Fibroblast of pulmonary artery (primary cell): ENCODE data around the gene RFX7.

ENCODE experiments used
- DNase-seq: peaks from one replicate; pipeline ENCODE4 v3.0.0-alpha.2; 2010; ENCODE audit warnings: low read depth
- H3K4me3 ChIP-seq: replicated peaks from 2 replicates; pipeline ENCODE4 v1.5.1; 2011; ENCODE audit warnings: low read depth, mild to moderate bottlenecking, control low read depth, low read length, moderate library complexity
- CTCF ChIP-seq: IDR thresholded peaks from 2 replicates; pipeline ENCODE4 v1.5.1; 2011; ENCODE audit warnings: mild to moderate bottlenecking, control low read depth, low read length, inconsistent platforms; ENCODE audit errors: missing control alignments

RFX7 gene

DNA sequence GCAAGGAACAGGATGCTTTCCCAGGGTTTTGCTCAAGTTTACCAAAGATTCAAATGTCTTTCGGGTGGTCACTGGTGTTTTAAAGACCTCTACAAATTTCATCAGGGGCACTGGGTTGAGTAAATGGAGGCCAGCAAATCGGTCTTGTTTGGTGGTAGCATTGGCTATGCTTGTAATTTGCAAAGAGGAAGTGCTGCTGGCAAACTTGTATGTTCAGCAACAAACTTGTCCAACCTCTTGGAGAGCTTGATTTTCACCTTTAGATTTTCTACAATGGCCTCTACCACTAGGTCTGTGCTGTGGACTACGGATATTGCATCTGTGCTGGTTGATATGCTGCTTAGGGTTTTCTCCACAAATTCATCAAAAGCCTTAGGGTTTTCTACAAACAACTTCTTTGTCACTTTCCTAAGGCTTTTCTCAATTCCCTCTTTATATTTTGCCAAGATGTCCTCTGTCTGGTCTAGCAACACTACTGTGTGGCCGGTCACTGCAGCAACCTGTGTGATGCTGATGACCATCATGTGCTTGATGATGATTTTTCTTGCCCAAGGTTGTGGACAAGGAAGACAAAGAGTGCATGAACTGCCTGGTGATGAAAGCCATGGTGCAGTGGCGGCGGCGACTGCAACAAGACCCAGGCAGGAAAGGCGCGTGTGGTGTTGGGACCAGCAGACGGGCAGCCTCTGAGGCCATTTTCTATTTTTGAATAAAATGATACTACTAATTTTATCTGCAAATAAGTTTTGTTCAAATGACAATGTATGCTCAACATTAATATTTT, 50.8 kb downstream of the RFX7 start:
- no peak for DNase-seq
- TF ChIP-seq CTCF, result no peak

DNA sequence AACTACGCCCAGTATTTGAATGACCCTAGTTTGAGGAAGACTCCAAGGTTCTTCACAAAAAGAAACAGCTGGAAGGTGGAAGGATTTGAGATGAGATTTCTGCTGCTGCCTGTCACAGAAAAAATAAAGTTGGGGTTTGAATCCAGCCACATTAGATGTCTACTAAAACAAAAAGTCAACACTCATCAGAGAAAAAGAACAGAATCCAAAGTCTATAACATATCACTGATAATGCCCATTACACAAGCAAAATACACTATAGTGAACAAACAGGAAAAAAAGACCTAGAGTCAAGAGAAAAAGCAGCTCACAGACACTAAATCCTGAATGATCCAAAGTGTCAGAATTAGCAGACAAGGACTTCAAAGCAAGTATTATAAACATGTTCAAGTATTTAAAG, 56.0 kb downstream of the RFX7 start:
- no peak for DNase-seq
- H3K4me3 ChIP-seq, result no peak overlapping the region
- TF ChIP-seq CTCF, result no peak

More for the DNA sequence above, 50.8 kb downstream of the RFX7 start:
- no peak overlapping the region for H3K4me3 ChIP-seq

GRCh38 chr15:56185980-56186379, 57.7 kb downstream of the RFX7 start:
- H3K4me3 ChIP-seq, result no peak overlapping the region
- DNase-seq, result no peak
- TF ChIP-seq CTCF, result no peak

DNA sequence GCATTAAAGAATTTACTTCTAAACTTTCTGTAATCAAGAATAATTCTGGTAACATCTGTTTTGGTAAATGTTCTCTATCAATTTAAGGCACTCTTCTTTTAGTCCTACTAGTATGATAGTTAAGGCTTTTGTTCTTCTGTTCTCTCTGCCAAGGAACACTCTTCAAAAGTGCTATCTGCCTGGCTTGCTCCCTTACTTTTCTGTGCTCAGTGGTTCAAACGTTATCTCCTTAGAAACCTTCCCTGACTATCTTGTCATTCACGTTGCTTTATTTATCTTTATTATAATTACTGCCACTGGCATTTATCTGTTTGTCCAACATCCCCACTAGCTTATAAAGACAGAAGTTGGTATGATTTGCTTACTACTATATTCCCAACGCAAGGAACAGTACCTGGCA, 59.2 kb downstream of the RFX7 start:
- H3K4me3 ChIP-seq, result no peak overlapping the region
- DNase-seq, result no peak
- no peak for TF ChIP-seq CTCF

GRCh38 chr15:56180851-56181250, 62.8 kb downstream of the RFX7 start:
- H3K4me3 ChIP-seq, result no peak overlapping the region
- TF ChIP-seq CTCF, result no peak
- DNase-seq, result no peak

DNA sequence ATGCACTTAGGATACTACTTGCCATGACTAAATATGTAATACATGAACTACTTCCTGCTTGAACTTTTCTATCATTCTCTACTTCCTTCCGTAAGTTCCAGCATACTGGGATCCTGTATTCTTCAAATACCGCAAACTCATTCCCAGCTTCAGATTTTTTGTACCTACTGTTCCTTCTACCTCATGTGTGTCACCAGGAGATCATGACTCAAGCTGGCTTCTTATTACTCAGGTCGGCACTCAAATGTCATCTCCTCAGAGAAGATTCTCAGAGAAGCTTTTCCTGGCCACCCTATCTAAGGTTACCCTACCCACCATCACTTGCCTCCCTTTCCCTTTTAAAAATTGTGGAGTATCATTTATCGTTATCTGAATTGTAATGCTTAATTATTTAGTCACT, 66.7 kb downstream of the RFX7 start:
- no peak for DNase-seq
- H3K4me3 ChIP-seq, result no peak overlapping the region
- no peak for TF ChIP-seq CTCF

DNA sequence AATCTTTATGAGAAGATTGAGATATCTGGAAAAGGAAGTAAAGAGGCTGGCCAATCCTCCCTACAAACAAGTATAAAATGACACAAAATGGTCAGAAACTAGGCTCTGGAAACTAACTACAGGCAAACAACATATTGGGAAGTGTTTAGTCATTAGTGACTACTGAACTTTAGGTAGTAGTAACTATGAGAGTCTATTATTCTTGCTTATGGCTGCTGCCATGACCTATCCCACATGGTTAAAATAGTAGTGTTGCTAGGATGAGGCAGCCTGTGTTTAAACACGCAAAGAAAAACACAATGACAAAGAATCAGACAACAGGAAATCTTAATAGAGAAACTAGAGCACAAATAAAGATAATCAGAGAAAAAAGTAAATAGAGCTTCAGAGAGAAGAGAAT, 67.9 kb downstream of the RFX7 start:
- no peak overlapping the region for H3K4me3 ChIP-seq
- no peak for DNase-seq
- TF ChIP-seq CTCF, result no peak
